ENCODE results near the gene C17orf114.

C17orf114 gene

DNA sequence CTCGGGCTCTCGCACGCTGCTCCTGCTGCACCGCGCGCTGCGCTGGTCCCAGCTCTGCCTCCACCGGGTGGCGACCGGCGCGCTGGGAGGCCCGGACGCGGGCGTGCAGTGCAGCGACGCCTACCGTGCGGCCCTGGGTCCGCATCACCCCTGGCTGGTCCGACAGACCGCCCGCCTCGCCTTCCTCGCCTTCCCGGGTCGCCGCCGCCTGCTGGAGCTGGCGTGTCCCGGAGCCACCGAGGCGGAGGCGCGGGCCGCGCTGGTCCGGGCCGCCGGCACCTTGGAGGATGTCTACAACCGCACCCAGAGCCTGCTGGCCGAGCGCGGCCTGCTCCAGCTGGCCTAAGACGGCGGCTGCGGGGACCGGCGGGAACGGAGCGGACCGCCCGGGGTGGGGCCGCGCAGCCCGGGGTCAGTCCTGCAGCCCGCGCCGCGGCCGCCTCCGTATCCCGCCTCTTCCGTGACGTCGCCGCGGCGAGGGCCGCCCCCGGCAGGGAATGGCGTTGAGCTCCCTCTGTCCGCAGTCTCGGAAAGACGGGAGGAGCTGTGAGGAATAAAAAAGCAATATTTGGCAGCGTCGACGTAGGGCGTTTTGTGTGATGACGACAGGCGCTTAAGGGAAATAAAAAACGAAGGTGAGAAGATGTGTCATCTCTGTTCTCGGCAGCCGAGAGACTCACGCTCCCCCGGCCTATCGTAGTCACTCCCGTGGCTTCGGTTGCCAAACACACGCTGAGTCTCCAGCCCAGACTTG is 12.0 kb downstream of the C17orf114 start:
- peak overlapping the region; percentile 60 for H3K4me3 ChIP-seq (ENCODE audit: insufficient read depth, low read depth, low read length)
- no peaks in the 10 kb centered on the region for H3K36me3 Mint-ChIP-seq (ENCODE audit: low read depth, unreplicated experiment)
- no peaks in the 10 kb centered on the region for H3K9me3 ChIP-seq (ENCODE audit: insufficient read depth, low read depth, low read length)
- H2AFZ ChIP-seq (ENCODE audit: low read depth, low read length), result peak overlapping the region; percentile 86
- H3K27me3 ChIP-seq (ENCODE audit: insufficient read depth, low read length), result peaks cover 19% of the 10 kb centered on the region
- no peak for TF ChIP-seq EZH2 (IDR thresholded peaks at IDR 0.05; ENCODE audit: insufficient read depth, low read length)
- TF ChIP-seq, protein P1, sequence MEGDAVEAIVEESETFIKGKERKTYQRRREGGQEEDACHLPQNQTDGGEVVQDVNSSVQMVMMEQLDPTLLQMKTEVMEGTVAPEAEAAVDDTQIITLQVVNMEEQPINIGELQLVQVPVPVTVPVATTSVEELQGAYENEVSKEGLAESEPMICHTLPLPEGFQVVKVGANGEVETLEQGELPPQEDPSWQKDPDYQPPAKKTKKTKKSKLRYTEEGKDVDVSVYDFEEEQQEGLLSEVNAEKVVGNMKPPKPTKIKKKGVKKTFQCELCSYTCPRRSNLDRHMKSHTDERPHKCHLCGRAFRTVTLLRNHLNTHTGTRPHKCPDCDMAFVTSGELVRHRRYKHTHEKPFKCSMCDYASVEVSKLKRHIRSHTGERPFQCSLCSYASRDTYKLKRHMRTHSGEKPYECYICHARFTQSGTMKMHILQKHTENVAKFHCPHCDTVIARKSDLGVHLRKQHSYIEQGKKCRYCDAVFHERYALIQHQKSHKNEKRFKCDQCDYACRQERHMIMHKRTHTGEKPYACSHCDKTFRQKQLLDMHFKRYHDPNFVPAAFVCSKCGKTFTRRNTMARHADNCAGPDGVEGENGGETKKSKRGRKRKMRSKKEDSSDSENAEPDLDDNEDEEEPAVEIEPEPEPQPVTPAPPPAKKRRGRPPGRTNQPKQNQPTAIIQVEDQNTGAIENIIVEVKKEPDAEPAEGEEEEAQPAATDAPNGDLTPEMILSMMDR (IDR thresholded peaks at IDR 0.05; ENCODE audit: insufficient read depth, low read depth, low read length), result peak; percentile 11
- peaks cover 2% of the 10 kb centered on the region for H3K9me3 Mint-ChIP-seq (ENCODE audit: unreplicated experiment)
- H3K4me1 Mint-ChIP-seq (ENCODE audit: low read depth, unreplicated experiment), result no peaks in the 10 kb centered on the region
- H3K4me1 ChIP-seq (ENCODE audit: insufficient read depth, low read length), result peaks cover 23% of the 10 kb centered on the region
- peak overlapping the region; percentile 78 for H3K9ac ChIP-seq (ENCODE audit: low read length)
- no peaks in the 10 kb centered on the region for H4K20me1 ChIP-seq (ENCODE audit: insufficient read depth, low read length)
- DNase-seq (ENCODE audit: low read depth), result peak; percentile 84
- H3K27ac Mint-ChIP-seq (ENCODE audit: unreplicated experiment), result peak overlapping the region; percentile 43
- H3K27me3 Mint-ChIP-seq (ENCODE audit: low read depth, unreplicated experiment), result peaks cover 5% of the 10 kb centered on the region
- H3K36me3 ChIP-seq (ENCODE audit: insufficient read depth, low read length), result no peaks in the 10 kb centered on the region
- H3K79me2 ChIP-seq (ENCODE audit: insufficient read depth, low read length), result no peaks in the 10 kb centered on the region
- FAIRE-seq, result no peak
- H3K27ac ChIP-seq (ENCODE audit: low read depth, low read length), result peak overlapping the region; percentile 75
- H3K4me3 Mint-ChIP-seq (ENCODE audit: unreplicated experiment), result peak overlapping the region; percentile 84
- H3K4me2 ChIP-seq (ENCODE audit: low read length), result peak overlapping the region; percentile 89

DNA sequence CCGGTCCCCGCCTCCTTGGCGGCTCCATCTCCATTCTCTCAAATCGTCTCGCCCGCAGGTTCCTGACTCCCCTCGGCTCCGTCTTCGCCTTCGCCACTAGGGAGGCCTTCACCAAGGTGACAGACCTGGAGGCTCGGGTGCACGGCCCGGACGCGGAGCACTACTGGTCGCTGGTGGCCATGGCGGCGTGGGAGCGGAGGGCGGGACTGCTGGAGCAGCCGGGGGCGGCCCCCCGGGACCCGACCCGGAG is 12.5 kb downstream of the C17orf114 start:
- Mint-ChIP-seq H3K27ac (ENCODE audit: unreplicated experiment) (no peak overlapping the region), H3K27me3 (ENCODE audit: low read depth, unreplicated experiment) (peaks cover 5% of the 10 kb centered on the region), H3K36me3 (ENCODE audit: low read depth, unreplicated experiment) (no peaks in the 10 kb centered on the region), H3K4me1 (ENCODE audit: low read depth, unreplicated experiment) (no peaks in the 10 kb centered on the region), H3K9me3 (ENCODE audit: unreplicated experiment) (peaks cover 2% of the 10 kb centered on the region), H3K4me3 (ENCODE audit: unreplicated experiment) (peak overlapping the region; percentile 81)
- H2AFZ ChIP-seq (ENCODE audit: low read depth, low read length), result peak overlapping the region; percentile 86
- H3K4me2 ChIP-seq (ENCODE audit: low read length), result peak overlapping the region; percentile 89
- peaks cover 21% of the 10 kb centered on the region for H3K27me3 ChIP-seq (ENCODE audit: insufficient read depth, low read length)
- H3K79me2 ChIP-seq (ENCODE audit: insufficient read depth, low read length), result no peaks in the 10 kb centered on the region
- H3K4me1 ChIP-seq (ENCODE audit: insufficient read depth, low read length), result peaks cover 23% of the 10 kb centered on the region
- H3K36me3 ChIP-seq (ENCODE audit: insufficient read depth, low read length), result no peaks in the 10 kb centered on the region
- no peaks in the 10 kb centered on the region for H4K20me1 ChIP-seq (ENCODE audit: insufficient read depth, low read length)
- no peaks in the 10 kb centered on the region for H3K9me3 ChIP-seq (ENCODE audit: insufficient read depth, low read depth, low read length)
- H3K27ac ChIP-seq (ENCODE audit: low read depth, low read length), result no peak overlapping the region
- FAIRE-seq (no peak), DNase-seq (ENCODE audit: low read depth) (no peak)
- TF ChIP-seq, protein P1 (IDR thresholded peaks at IDR 0.05; ENCODE audit: insufficient read depth, low read depth, low read length), result no peak
- TF ChIP-seq EZH2 (IDR thresholded peaks at IDR 0.05; ENCODE audit: insufficient read depth, low read length), result no peak
- H3K4me3 ChIP-seq (ENCODE audit: insufficient read depth, low read depth, low read length), result peak overlapping the region; percentile 60
- peak overlapping the region; percentile 78 for H3K9ac ChIP-seq (ENCODE audit: low read length)

Data from astrocyte (in vitro differentiated cells and primary cell).